BLaER1 (cell line): ENCODE data around the gene DNAJA1.

Experiments
- H3K27ac ChIP-seq: shearing (Covaris generic); formaldehyde crosslinking; 2 replicates; pipeline ENCODE4 v1.8.1; 2022
- H3K27me3 ChIP-seq: shearing (Covaris generic); formaldehyde crosslinking; 2 replicates; pipeline ENCODE4 v1.8.1; 2022
- H3K36me3 ChIP-seq: shearing (Covaris generic); formaldehyde crosslinking; 2 replicates; pipeline ENCODE4 v1.8.1; 2022
- H3K4me1 ChIP-seq: shearing (Covaris generic); formaldehyde crosslinking; 2 replicates; pipeline ENCODE4 v1.8.1; 2022
- H3K4me2 ChIP-seq: shearing (Covaris generic); formaldehyde crosslinking; 2 replicates; pipeline ENCODE4 v1.8.1; 2022
- H3K4me3 ChIP-seq: shearing (Covaris generic); formaldehyde crosslinking; 2 replicates; pipeline ENCODE4 v1.8.1; 2022
- H3K9ac ChIP-seq: shearing (Covaris generic); formaldehyde crosslinking; 2 replicates; pipeline ENCODE4 v1.8.1; 2022
- H3K9me3 ChIP-seq: shearing (Covaris generic); formaldehyde crosslinking; 2 replicates; pipeline ENCODE4 v1.8.1; 2022
- H4K20me1 ChIP-seq: shearing (Covaris generic); formaldehyde crosslinking; 2 replicates; pipeline ENCODE4 v1.8.1; 2022
- Cebpa-rat ChIP-seq: shearing (Covaris generic); IDR thresholded peaks from 2 replicates; pipeline ENCODE4 v1.8.1; 2022

Gene DNAJA1

DNA sequence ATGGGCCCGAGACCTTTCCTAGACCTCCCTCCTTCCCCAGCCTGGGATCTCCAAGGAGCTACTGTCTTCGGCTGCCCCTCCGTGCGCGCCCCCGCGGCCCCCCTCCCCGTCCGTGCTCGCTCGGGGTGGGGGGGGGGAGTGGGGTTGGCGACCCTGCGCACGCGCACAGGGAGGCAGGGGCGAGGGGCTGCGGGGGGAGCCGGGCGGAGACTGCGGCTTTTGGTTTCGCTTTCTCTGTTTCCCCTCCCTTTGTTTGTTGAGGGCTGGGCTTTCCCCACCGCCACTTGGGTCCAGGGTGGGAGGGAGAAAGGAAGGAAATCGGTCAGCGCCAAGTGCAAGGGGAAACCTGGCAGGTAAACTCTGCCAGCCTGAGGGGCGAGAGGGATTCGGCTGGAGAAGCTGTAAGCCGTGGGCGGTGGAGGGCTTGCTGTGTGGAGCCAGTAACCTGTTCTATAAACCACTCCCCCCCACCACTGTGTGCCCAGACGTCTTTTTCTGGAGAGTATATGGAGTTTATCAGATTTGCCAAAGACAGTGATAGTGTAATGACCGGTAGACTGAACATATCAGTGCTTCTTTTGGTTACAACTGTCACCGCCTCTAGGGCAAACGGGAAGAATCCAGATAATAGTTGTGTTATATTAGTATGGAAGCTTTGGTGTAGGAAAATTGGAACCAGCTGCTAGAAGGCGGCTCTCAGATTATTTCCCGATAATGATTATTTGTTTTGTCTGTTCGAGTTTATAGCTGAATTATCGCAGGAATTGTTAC is 684 bp downstream of the DNAJA1 start:
- peak overlapping the region; percentile 95 for H3K4me3 ChIP-seq
- no peaks in the 10 kb centered on the region for H3K9me3 ChIP-seq
- H4K20me1 ChIP-seq: peaks cover 54% of the 10 kb centered on the region
- H3K27me3 ChIP-seq: no peaks in the 10 kb centered on the region
- H3K4me2 ChIP-seq: peak overlapping the region; percentile 92
- H3K36me3 ChIP-seq: peaks cover 45% of the 10 kb centered on the region
- TF ChIP-seq Cebpa-rat: no peak
- peak overlapping the region; percentile 98 for H3K9ac ChIP-seq
- H3K4me1 ChIP-seq: peaks cover 56% of the 10 kb centered on the region
- peak overlapping the region; percentile 99 for H3K27ac ChIP-seq

DNA sequence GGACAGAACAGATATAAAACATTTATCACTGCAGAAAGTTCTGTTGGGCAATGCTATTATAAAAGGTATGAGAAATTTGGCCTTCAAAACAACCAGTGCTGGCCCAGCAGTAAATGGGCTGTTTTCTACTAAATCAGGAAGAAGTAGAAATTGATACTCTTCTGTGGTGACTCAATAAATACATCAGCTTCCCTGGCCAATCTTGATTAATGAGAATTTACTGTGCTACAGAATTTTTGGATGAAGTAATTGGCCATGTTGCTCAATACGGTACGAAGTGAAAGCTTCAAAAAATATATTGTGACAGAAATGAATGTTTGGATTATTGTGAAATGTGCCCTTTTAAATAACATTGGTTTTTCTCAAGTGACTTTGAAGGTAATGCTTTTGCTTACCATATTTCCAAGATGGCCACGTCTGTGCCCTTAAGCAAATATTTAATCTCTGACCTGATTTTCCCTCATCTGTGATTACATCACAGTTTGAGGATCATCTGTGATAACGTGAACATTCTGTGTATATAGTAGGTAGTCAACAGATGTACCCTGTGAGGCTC is 4.2 kb downstream of the DNAJA1 start:
- Histone ChIP-seq H3K4me1 (peaks cover 35% of the 10 kb centered on the region), H3K27ac (no peak overlapping the region), H3K4me3 (no peak overlapping the region), H3K4me2 (peak overlapping the region; percentile 17; the same call in 1 of the 2 replicates), H3K36me3 (peaks cover 80% of the 10 kb centered on the region), H3K9me3 (no peaks in the 10 kb centered on the region), H3K27me3 (no peaks in the 10 kb centered on the region), H3K9ac (no peak overlapping the region), H4K20me1 (peaks cover 89% of the 10 kb centered on the region)
- TF ChIP-seq Cebpa-rat: no peak

DNA sequence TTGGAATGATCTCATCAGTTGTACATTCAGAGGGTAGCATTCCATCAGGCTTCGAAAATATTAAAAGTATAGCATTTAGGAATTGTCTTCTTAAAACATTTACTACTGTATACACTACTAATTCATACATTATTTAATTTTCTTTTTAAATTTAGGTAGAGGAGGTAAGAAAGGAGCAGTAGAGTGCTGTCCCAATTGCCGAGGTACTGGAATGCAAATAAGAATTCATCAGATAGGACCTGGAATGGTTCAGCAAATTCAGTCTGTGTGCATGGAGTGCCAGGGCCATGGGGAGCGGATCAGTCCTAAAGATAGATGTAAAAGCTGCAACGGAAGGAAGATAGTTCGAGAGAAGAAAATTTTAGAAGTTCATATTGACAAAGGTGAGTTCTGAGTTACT is 5.2 kb downstream of the DNAJA1 start:
- no peak overlapping the region for H3K4me2 ChIP-seq
- no peak overlapping the region for H3K9ac ChIP-seq
- H3K27ac ChIP-seq: no peak overlapping the region
- H4K20me1 ChIP-seq: peaks cover 98% of the 10 kb centered on the region
- no peak overlapping the region for H3K4me3 ChIP-seq
- no peaks in the 10 kb centered on the region for H3K9me3 ChIP-seq
- H3K27me3 ChIP-seq: no peaks in the 10 kb centered on the region
- peaks cover 34% of the 10 kb centered on the region for H3K4me1 ChIP-seq
- H3K36me3 ChIP-seq: peaks cover 90% of the 10 kb centered on the region
- TF ChIP-seq Cebpa-rat: no peak

- Histone ChIP-seq H3K27ac (no peak overlapping the region), H3K27me3 (no peaks in the 10 kb centered on the region), H4K20me1 (peaks cover 100% of the 10 kb centered on the region), H3K4me3 (no peak overlapping the region), H3K4me1 (peaks cover 21% of the 10 kb centered on the region), H3K36me3 (peaks cover 100% of the 10 kb centered on the region), H3K9me3 (no peaks in the 10 kb centered on the region), H3K9ac (no peak overlapping the region), H3K4me2 (no peak overlapping the region)
- no peak for TF ChIP-seq Cebpa-rat
These were observed 7.2 kb downstream of the DNAJA1 start for GRCh38 chr9:33032292-33032691.

- Histone ChIP-seq H3K9me3 (no peaks in the 10 kb centered on the region), H3K27me3 (no peaks in the 10 kb centered on the region), H3K9ac (no peak overlapping the region), H3K4me3 (no peak overlapping the region), H4K20me1 (peaks cover 100% of the 10 kb centered on the region), H3K36me3 (peaks cover 100% of the 10 kb centered on the region), H3K4me2 (no peak overlapping the region), H3K27ac (no peak overlapping the region), H3K4me1 (peaks cover 15% of the 10 kb centered on the region)
- no peak for TF ChIP-seq Cebpa-rat
These were observed 7.8 kb downstream of the DNAJA1 start for GRCh38 chr9:33032865-33033264.

- Histone ChIP-seq H3K27ac (no peak overlapping the region), H3K4me2 (no peak overlapping the region), H3K9me3 (no peaks in the 10 kb centered on the region), H3K4me3 (no peak overlapping the region), H3K9ac (no peak overlapping the region), H3K4me1 (peaks cover 16% of the 10 kb centered on the region), H4K20me1 (peaks cover 48% of the 10 kb centered on the region), H3K36me3 (peaks cover 61% of the 10 kb centered on the region), H3K27me3 (no peaks in the 10 kb centered on the region)
- TF ChIP-seq Cebpa-rat: no peak
These were observed 15.8 kb downstream of the DNAJA1 start for GRCh38 chr9:33040792-33041431.

DNA sequence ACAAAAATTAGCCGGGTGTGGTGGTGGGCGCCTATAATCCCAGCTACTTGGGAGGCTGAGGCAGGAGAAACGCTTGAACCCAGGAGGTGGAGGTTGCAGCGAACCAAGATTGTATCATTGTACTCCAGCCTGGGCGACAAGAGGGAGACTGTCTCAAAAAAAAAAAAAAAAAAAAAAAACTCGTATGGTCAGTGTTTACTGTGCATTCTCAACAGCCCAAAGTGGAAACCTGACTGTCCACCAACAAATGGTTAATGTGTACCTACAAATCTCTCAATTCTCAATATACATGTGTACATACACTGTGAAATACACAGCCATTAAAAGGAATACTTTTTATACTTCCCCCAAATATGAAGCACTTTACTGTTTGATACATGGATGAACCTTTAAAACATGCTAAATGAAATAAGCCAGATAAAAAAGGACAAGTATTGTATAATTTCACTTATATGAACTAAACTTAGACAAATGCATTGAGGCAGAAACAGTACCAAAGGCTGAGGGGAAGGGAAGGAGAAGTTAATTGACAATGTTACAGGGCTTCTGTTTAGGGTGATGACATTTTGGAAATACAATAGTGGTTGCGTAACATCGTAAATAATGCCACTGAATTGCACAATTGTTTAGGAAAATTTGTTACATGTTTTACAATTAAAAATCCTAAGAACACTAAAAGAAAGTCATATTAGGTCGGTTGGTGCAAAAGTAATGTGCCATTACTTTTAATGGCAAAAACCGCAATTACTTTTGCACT is 16.5 kb downstream of the DNAJA1 start:
- no peak overlapping the region for H3K27ac ChIP-seq
- H4K20me1 ChIP-seq: peaks cover 41% of the 10 kb centered on the region
- H3K27me3 ChIP-seq: no peaks in the 10 kb centered on the region
- H3K36me3 ChIP-seq: peaks cover 61% of the 10 kb centered on the region
- H3K4me3 ChIP-seq: no peak overlapping the region
- TF ChIP-seq Cebpa-rat: peak; percentile 70; the same call in 1 of the 2 replicates
- no peak overlapping the region for H3K4me2 ChIP-seq
- no peaks in the 10 kb centered on the region for H3K9me3 ChIP-seq
- peaks cover 16% of the 10 kb centered on the region for H3K4me1 ChIP-seq
- H3K9ac ChIP-seq: no peak overlapping the region

DNA sequence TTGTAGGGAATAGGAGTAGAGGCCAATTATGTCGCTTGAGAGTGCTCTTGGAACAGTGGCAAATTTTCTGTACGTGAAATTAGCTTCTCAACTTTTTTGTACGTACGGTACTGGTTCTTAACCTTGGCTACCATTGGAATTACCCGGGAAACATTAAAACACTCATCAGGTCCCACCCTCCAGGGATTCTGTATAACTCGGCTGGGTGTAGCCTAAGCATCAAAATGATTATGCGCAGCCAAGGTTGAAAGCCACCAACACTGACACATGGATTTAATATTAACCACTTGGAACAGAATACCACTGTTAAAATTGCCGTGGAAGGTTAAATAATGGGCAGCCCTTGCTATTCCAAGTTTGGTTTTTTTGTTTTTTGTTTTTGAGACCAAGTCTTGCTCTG is 17.4 kb downstream of the DNAJA1 start:
- peaks cover 33% of the 10 kb centered on the region for H4K20me1 ChIP-seq
- no peak for TF ChIP-seq Cebpa-rat
- H3K4me1 ChIP-seq: peaks cover 16% of the 10 kb centered on the region
- H3K4me3 ChIP-seq: no peak overlapping the region
- H3K27ac ChIP-seq: no peak overlapping the region
- no peak overlapping the region for H3K4me2 ChIP-seq
- peaks cover 61% of the 10 kb centered on the region for H3K36me3 ChIP-seq
- H3K27me3 ChIP-seq: no peaks in the 10 kb centered on the region
- H3K9me3 ChIP-seq: no peaks in the 10 kb centered on the region
- no peak overlapping the region for H3K9ac ChIP-seq

GRCh38 chr9:33043671-33044070 is 18.6 kb downstream of the DNAJA1 start:
- TF ChIP-seq Cebpa-rat: no peak
- no peaks in the 10 kb centered on the region for H3K9me3 ChIP-seq
- peak overlapping the region; percentile 70 for H3K9ac ChIP-seq
- H3K27me3 ChIP-seq: no peaks in the 10 kb centered on the region
- H3K4me3 ChIP-seq: peak overlapping the region; percentile 70
- peak overlapping the region; percentile 56; the same call in 1 of the 2 replicates for H3K27ac ChIP-seq
- H3K4me2 ChIP-seq: peak overlapping the region; percentile 78
- H3K36me3 ChIP-seq: peaks cover 61% of the 10 kb centered on the region
- peaks cover 16% of the 10 kb centered on the region for H3K4me1 ChIP-seq
- peaks cover 21% of the 10 kb centered on the region for H4K20me1 ChIP-seq
